Mammary epithelial cell (primary cell): ENCODE data around the gene MSI1.

Experiments
- EZH2 ChIP-seq: IDR thresholded peaks from 2 replicates; pipeline ENCODE4 v1.6.1; 2012; ENCODE audit warnings: low read length, inconsistent platforms, borderline replicate concordance
- TF ChIP-seq, protein P1 (sequence below), 2 donors: IDR thresholded peaks in 1 of 2; conservative IDR thresholded peaks in 1 of 2; 2 replicates each; pipeline ENCODE4 v1.5.1; 2011 to 2012; ENCODE audit warnings: inconsistent platforms in 2 of 2, low read length in 2 of 2, mild to moderate bottlenecking in 2 of 2, control low read depth in 1 of 2, low read depth in 1 of 2; ENCODE audit not compliant: insufficient read depth in 1 of 2; ENCODE audit errors: extremely low read depth in 1 of 2

DNA sequence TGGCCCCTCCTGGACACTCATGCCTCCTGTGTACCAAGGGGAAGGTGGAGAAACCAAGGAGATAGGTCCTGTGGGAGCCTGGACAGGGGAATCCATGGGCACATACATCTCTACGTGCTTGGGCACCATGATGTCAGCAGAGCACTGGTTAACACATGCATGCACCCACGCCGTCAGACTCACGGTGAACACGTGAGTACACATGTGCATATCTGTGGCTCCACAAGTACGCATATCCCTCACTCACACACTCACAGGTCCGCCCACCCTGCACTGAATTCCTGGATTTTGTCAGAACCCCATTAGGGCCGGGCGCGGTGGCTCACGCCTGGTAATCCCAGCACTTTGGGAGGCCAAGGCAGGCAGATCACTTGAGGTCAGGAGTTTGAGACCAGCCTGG is 39.8 kb upstream of the MSI1 start:
- TF ChIP-seq, protein P1, sequence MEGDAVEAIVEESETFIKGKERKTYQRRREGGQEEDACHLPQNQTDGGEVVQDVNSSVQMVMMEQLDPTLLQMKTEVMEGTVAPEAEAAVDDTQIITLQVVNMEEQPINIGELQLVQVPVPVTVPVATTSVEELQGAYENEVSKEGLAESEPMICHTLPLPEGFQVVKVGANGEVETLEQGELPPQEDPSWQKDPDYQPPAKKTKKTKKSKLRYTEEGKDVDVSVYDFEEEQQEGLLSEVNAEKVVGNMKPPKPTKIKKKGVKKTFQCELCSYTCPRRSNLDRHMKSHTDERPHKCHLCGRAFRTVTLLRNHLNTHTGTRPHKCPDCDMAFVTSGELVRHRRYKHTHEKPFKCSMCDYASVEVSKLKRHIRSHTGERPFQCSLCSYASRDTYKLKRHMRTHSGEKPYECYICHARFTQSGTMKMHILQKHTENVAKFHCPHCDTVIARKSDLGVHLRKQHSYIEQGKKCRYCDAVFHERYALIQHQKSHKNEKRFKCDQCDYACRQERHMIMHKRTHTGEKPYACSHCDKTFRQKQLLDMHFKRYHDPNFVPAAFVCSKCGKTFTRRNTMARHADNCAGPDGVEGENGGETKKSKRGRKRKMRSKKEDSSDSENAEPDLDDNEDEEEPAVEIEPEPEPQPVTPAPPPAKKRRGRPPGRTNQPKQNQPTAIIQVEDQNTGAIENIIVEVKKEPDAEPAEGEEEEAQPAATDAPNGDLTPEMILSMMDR (conservative IDR thresholded peaks at IDR 0.05 in 1 of 2, IDR thresholded peaks at IDR 0.05 in 1 of 2; ENCODE audit: extremely low read depth in 1 of 2, insufficient read depth in 1 of 2, low read depth in 1 of 2, low read length in 2 of 2) = no peak
- no peak for TF ChIP-seq EZH2
